ENCODE results near the gene AGAP9.
"Not testable (repeated sequence)": the region's sequence is repeated elsewhere in the genome, so short reads cannot be mapped to it uniquely, and the experiment has no call there.

GRCh38 chr10:47547286-47547685 lies 23.8 kb upstream of the AGAP9 start:
- TF ChIP-seq POLR2A, CTCF (IDR thresholded peaks at IDR 0.05): not testable (repeated sequence)

Data from Peyer's patch (tissue), 4 donors.